OCI-LY3 (cell line): ENCODE results near the gene EIF2S2.

Experiments used
- H2AFZ ChIP-seq: fragments of 200-600, 300-600 bp; shearing (Covaris generic); 2 replicates; pipeline ENCODE4 v1.6.0; 2014; ENCODE audit warnings: antibody characterized with exemption, low read depth, low read length
- H3K27ac ChIP-seq: fragments of 200-600, 300-600 bp; sonication (generic); 2 replicates; pipeline ENCODE4 v1.5.1; 2014; ENCODE audit warnings: mild to moderate bottlenecking, low read length, moderate library complexity, mixed read lengths
- H3K27me3 ChIP-seq: fragments of 200-600, 300-600 bp; sonication (generic); 2 replicates; pipeline ENCODE4 v1.6.1; 2014; ENCODE audit warnings: low read depth, low read length, mixed read lengths
- H3K36me3 ChIP-seq: fragments of 200-600, 300-600 bp; sonication (generic); replicated peaks from 2 replicates; pipeline ENCODE3; 2014; ENCODE audit warnings: low read depth, low read length, mixed read lengths
- H3K4me1 ChIP-seq: fragments of 300-600, 200-600 bp; sonication (generic); 2 replicates; pipeline ENCODE4 v1.6.1; 2014; ENCODE audit warnings: low read length, mixed read lengths
- H3K4me2 ChIP-seq: fragments of 200-600, 300-600 bp; sonication (generic); 2 replicates; pipeline ENCODE4 v1.6.1; 2014; ENCODE audit warnings: low read length, mixed read lengths
- H3K4me3 ChIP-seq: fragments of 300-600, 200-600 bp; sonication (generic); 2 replicates; pipeline ENCODE4 v1.5.1; 2014; ENCODE audit warnings: antibody characterized with exemption, mild to moderate bottlenecking, low read length, moderate library complexity
- H3K79me2 ChIP-seq: fragments of 300-600, 200-600 bp; shearing (Covaris generic); 2 replicates; pipeline ENCODE4 v1.6.1; 2014; ENCODE audit warnings: mild to moderate bottlenecking, low read length, mixed read lengths
- H3K9ac ChIP-seq: fragments of 300-600, 200-600 bp; shearing (Covaris generic); 2 replicates; pipeline ENCODE4 v1.6.0; 2014; ENCODE audit warnings: mild to moderate bottlenecking, low read length, moderate library complexity
- H3K9me3 ChIP-seq: fragments of 200-600, 300-600 bp; shearing (Covaris generic); 2 replicates; pipeline ENCODE4 v1.6.1; 2014; ENCODE audit warnings: low read length, mixed read lengths; ENCODE audit not compliant: insufficient read depth
- H4K20me1 ChIP-seq: fragments of 200-600, 300-600 bp; sonication (generic); 2 replicates; pipeline ENCODE4 v1.6.1; 2016; ENCODE audit warnings: low read length, mixed read lengths; ENCODE audit not compliant: insufficient read depth
- CTCF ChIP-seq: fragments of 200-600, 300-600 bp; sonication (generic); IDR thresholded peaks from 2 replicates; pipeline ENCODE4 v1.5.1; 2014; ENCODE audit warnings: antibody characterized with exemption, low read length, low read depth
- EZH2phosphoT487 ChIP-seq: fragments of 200-600 bp; shearing (Covaris generic); IDR thresholded peaks from 2 replicates; pipeline ENCODE4 v1.6.1; 2018; ENCODE audit warnings: antibody characterized with exemption, mixed run types, low read depth

EIF2S2 gene

DNA sequence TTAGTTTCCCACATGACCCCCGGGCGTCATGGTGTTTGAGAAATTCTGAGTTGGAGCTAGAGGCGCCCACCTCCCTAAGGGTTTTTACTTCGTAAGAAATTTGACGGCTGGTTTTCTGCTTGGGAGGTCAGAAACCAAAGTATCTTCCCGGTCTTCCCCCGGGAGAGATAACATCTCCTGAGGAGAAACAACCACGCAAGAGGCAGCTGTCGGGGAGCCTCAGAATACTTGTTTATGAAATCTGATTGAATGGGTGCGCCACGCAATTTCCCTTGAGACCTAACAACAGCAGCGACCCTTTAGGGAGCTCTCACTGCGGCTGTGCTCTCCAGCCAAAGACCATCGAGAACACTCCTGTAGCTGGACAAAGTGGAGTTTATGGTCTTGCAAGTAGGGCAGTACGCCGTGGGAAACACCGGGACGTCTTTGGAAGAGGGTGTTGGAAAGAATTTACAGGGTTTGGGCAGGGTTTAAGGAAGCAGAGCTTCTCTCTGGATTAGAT lies 608 bp upstream of the EIF2S2 start:
- Histone ChIP-seq H3K9me3 (no peaks in the 10 kb centered on the region), H3K4me2 (peak overlapping the region; percentile 100), H4K20me1 (peaks cover 35% of the 10 kb centered on the region), H3K9ac (peak overlapping the region; percentile 78), H3K27me3 (no peaks in the 10 kb centered on the region), H3K27ac (peak overlapping the region; percentile 31), H3K4me3 (peak overlapping the region; percentile 88), H2AFZ (peak overlapping the region; percentile 89), H3K79me2 (peaks cover 46% of the 10 kb centered on the region), H3K36me3 (peaks cover 30% of the 10 kb centered on the region), H3K4me1 (peaks cover 27% of the 10 kb centered on the region)
- TF ChIP-seq CTCF = no peak

GRCh38 chr20:34110745-34111641 lies 1.1 kb downstream of the EIF2S2 start:
- Histone ChIP-seq H3K79me2 (peaks cover 63% of the 10 kb centered on the region), H3K27me3 (no peaks in the 10 kb centered on the region), H2AFZ (0 out of 2 replicates have a peak overlapping the region, but pooled peaks have one; percentile 4), H3K9me3 (no peaks in the 10 kb centered on the region), H3K4me3 (peak overlapping the region; percentile 88), H3K4me1 (peaks cover 27% of the 10 kb centered on the region), H3K9ac (peak overlapping the region; percentile 92), H4K20me1 (peaks cover 51% of the 10 kb centered on the region), H3K27ac (peak overlapping the region; percentile 77), H3K4me2 (peak overlapping the region; percentile 88), H3K36me3 (peaks cover 35% of the 10 kb centered on the region)
- TF ChIP-seq EZH2phosphoT487 = no peak
- TF ChIP-seq CTCF = peak; percentile 28

- Histone ChIP-seq H3K4me2 (peak overlapping the region; percentile 88), H4K20me1 (peaks cover 59% of the 10 kb centered on the region), H3K79me2 (peaks cover 71% of the 10 kb centered on the region), H3K27ac (peak overlapping the region; percentile 77; the same call in 1 of the 2 replicates), H3K27me3 (no peaks in the 10 kb centered on the region), H3K9me3 (no peaks in the 10 kb centered on the region), H3K36me3 (peaks cover 42% of the 10 kb centered on the region), H3K4me1 (peaks cover 29% of the 10 kb centered on the region), H3K9ac (peak overlapping the region; percentile 92), H3K4me3 (peak overlapping the region; percentile 88), H2AFZ (no peak overlapping the region)
- TF ChIP-seq CTCF (no peak), EZH2phosphoT487 (no peak)
These were observed 1.9 kb downstream of the EIF2S2 start for GRCh38 chr20:34110025-34110744.

DNA sequence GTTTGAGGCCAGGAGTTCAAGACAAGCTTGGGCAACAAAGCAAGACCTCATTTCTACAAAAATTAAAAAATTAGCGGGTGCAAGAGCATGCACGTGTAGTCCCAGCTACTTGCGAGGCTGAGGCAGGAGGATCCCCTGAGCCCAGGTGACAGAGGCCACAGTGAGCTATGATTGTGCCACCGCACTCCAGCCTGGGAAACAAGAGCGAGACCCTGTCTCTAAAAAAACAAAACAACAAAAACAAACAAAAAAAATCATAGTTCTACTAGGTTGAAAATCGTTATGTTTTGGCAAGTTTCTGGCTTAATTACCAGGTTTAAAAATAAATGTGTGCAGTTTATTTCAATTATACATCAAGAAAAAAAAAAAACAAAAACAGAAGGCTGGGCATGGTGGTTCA lies 2.6 kb downstream of the EIF2S2 start:
- Histone ChIP-seq H4K20me1 (peaks cover 65% of the 10 kb centered on the region), H3K9ac (no peak overlapping the region), H3K27ac (no peak overlapping the region), H3K79me2 (peaks cover 78% of the 10 kb centered on the region), H3K4me2 (peak overlapping the region; percentile 0; the same call in 1 of the 2 replicates), H2AFZ (no peak overlapping the region), H3K4me1 (peaks cover 36% of the 10 kb centered on the region), H3K36me3 (peaks cover 50% of the 10 kb centered on the region), H3K4me3 (no peak overlapping the region), H3K9me3 (no peaks in the 10 kb centered on the region), H3K27me3 (no peaks in the 10 kb centered on the region)
- TF ChIP-seq EZH2phosphoT487 (no peak), CTCF (no peak)
